NCI-H1048 (cell line): ENCODE measurements around the gene FOXP1.

Experiments
- DNase-seq: peaks from one replicate; lab custom pipeline; 2025; lab: John Stamatoyannopoulos, UW

FOXP1 gene

GRCh38 chr3:71583566-71584393 lies at the start of gene FOXP1:
TSS of gene FOXP1 (minus strand) at chr3:71583728. CDS start at chr3:71198381, 385,347 bp downstream.
- peak; percentile 66 for DNase-seq

- no peak for DNase-seq
Measured at GRCh38 chr3:71629711-71630110, 46.2 kb upstream of the FOXP1 start.

- no peak for DNase-seq
Measured at GRCh38 chr3:71629289-71629688, 45.8 kb upstream of the FOXP1 start.

GRCh38 chr3:71628522-71628921 lies 45.0 kb upstream of the FOXP1 start:
- DNase-seq: no peak

GRCh38 chr3:71625676-71626075 lies 42.1 kb upstream of the FOXP1 start:
- DNase-seq: no peak

GRCh38 chr3:71621825-71622537 lies 38.5 kb upstream of the FOXP1 start:
- no peak for DNase-seq

- no peak for DNase-seq
Measured at GRCh38 chr3:71618538-71618937, 35.0 kb upstream of the FOXP1 start.

GRCh38 chr3:71616571-71617021 lies 33.1 kb upstream of the FOXP1 start:
- DNase-seq: no peak

GRCh38 chr3:71614869-71615268 lies 31.3 kb upstream of the FOXP1 start:
- DNase-seq: no peak

- DNase-seq: no peak
Measured at GRCh38 chr3:71614426-71614825, 30.9 kb upstream of the FOXP1 start.

- no peak for DNase-seq
Measured at GRCh38 chr3:71611099-71611498, 27.6 kb upstream of the FOXP1 start.

GRCh38 chr3:71607364-71607763 lies 23.8 kb upstream of the FOXP1 start:
- no peak for DNase-seq

- no peak for DNase-seq
Measured at GRCh38 chr3:71606582-71606981, 23.1 kb upstream of the FOXP1 start.

GRCh38 chr3:71602256-71602655 lies 18.7 kb upstream of the FOXP1 start:
- DNase-seq: no peak

GRCh38 chr3:71601811-71602210 lies 18.3 kb upstream of the FOXP1 start:
- no peak for DNase-seq

- no peak for DNase-seq
Measured at GRCh38 chr3:71600646-71601288, 17.2 kb upstream of the FOXP1 start.

- no peak for DNase-seq
Measured at GRCh38 chr3:71599416-71599815, 15.9 kb upstream of the FOXP1 start.

GRCh38 chr3:71598292-71598691 lies 14.8 kb upstream of the FOXP1 start:
- no peak for DNase-seq

GRCh38 chr3:71597286-71597685 lies 13.8 kb upstream of the FOXP1 start:
- no peak for DNase-seq

- no peak for DNase-seq
Measured at GRCh38 chr3:71593106-71593505, 9.6 kb upstream of the FOXP1 start.

GRCh38 chr3:71591101-71591500 lies 7.6 kb upstream of the FOXP1 start:
- DNase-seq: no peak

- DNase-seq: no peak
Measured at GRCh38 chr3:71589132-71589531, 5.6 kb upstream of the FOXP1 start.

GRCh38 chr3:71587958-71588357 lies 4.4 kb upstream of the FOXP1 start:
- DNase-seq: no peak
